Stimulated activated CD8-positive, alpha-beta memory T cell treated with anti-CD3 and anti-CD28 coated beads, Interleukin-7, amount 100 ng/mL, for 48 hours (primary cell): Measurements from ENCODE around the gene TRIM9.
A peak's percentile ranks its signal among the peaks of the same experiment; 100 is the strongest.

Experiments used
- DNase-seq, 2 donors: peaks; one replicate each; pipeline ENCODE4 v3.0.0-alpha.2; 2020; ENCODE audit warnings: low read depth in 1 of 2; ENCODE audit errors: extremely low read depth in 1 of 2

TRIM9 gene

GRCh38 chr14:51094901-51095853, at the start of gene TRIM9:
Gene TRIM9 (minus strand): TSS chr14:51095105. CDS start chr14:51094939, 166 bp downstream.
- DNase-seq, result peak; percentile 85 to 90

- DNase-seq, result no peak
Observed at GRCh38 chr14:51140856-51141255, 46.0 kb upstream of the TRIM9 start.

GRCh38 chr14:51140338-51140737, 45.4 kb upstream of the TRIM9 start:
- no peak for DNase-seq

- no peak for DNase-seq
Observed at GRCh38 chr14:51139121-51139681, 44.3 kb upstream of the TRIM9 start.

GRCh38 chr14:51138404-51139103, 43.6 kb upstream of the TRIM9 start:
- no peak for DNase-seq

DNA sequence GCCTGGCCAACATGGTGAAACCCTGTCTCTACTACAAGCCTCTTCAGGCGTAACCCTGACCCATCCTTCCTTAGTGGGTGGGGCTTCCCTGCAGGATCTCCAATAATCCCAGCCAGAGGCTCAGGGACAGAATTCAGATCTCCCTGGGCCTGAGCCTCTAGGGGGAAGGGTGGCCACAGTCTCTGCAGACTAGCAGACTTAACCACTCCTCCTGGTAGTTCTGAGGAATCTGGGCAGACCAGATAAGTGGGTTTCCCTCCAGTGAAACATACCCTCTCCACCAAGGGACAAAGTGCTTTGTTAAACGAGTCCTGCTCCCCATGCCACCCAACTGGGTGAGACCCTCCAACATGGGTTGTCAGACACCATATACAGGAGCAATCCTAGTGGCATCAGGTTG, 36.6 kb upstream of the TRIM9 start:
- DNase-seq, result no peak

- DNase-seq, result no peak
Observed at GRCh38 chr14:51129130-51129529, 34.2 kb upstream of the TRIM9 start.

DNA sequence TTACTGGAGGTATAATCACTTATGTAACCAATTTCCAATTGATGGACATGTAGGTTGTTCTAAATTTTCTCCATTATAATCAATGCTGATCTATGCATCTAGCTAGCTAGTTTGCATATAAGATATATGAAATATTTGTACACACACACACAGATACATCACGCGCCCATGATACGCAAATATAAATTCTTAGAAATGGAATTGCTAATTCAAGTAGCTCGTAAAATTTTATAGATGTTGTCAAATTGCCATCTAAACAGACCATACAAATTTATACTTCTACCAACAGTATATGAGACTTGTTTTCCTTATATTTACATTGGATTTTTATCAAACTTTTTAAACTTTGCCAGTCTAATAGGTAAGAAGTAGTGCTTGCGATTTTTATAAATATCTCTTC, 29.1 kb upstream of the TRIM9 start:
- DNase-seq, result no peak

GRCh38 chr14:51121096-51121495, 26.2 kb upstream of the TRIM9 start:
- no peak for DNase-seq

DNA sequence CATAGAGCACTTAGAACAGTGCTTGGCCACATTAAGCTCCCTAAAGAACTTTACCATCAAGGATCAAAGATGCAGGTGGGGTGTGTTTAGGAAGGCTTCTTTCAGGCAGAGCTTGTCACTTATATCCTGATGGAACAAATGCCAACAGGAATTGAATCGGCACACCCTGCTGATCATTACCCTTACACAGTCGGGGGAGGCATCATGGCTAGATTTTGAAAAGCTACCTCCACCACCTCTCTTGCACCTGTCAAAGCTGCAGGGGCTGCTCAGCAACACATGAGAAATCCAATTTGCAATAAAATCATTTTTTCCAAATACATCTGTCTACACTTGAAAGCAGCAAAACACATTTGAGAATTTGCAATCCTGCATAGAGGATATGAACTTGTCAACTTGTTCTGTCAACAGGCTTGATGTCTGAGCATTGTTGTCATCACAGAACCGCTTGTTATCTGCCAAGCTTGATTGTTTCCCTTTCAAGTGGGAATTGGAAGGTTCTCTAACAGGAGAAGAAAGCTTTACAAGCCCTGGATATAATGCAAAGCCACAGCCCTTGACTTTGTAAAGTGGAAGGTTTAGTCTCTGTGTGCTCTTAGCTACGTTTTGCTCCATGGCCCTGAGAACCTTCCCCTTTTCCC, 24.6 kb upstream of the TRIM9 start:
- no peak for DNase-seq

- DNase-seq, result no peak
Observed at GRCh38 chr14:51118993-51119392, 24.1 kb upstream of the TRIM9 start.

- no peak for DNase-seq
Observed at GRCh38 chr14:51117593-51117992, 22.7 kb upstream of the TRIM9 start.

DNA sequence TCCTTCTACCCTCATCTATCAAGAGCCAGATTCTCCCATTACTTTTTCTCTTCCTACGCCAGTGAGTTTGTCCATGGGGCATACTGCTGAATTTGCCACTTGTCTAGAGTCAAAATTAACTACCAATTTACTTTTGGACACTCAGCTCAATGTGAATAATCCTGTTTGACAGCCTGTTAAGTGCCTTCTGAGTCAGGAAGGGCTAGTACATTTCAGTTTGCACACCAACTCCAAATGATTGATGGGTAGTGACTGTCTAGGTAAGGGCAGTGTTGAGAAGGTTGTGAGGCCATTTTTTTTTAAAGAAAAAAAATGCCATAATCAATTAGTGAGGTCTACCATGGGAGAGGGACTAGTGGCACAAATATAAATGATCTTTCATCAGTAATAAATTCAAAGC, 21.8 kb upstream of the TRIM9 start:
- no peak for DNase-seq

DNA sequence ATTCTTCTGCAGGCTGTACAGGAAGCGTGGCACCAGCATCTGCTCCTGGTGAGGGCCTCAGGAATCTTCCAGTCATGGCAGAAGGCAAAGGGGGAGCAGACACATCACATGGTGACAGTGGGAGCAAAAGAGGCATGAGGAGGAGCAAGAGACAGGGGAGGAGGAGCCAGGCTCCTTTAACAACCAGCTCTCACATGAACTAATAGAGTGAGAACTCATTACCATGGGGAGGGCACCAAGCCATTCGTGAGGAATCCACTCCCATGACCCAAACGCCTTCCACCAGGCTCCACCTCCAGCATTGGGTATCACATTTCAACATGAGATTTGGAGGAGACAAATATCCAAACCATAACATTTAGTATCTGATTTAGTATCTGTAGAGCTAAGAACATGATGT, 14.7 kb upstream of the TRIM9 start:
- DNase-seq, result no peak

- DNase-seq, result no peak
Observed at GRCh38 chr14:51107801-51108200, 12.9 kb upstream of the TRIM9 start.

DNA sequence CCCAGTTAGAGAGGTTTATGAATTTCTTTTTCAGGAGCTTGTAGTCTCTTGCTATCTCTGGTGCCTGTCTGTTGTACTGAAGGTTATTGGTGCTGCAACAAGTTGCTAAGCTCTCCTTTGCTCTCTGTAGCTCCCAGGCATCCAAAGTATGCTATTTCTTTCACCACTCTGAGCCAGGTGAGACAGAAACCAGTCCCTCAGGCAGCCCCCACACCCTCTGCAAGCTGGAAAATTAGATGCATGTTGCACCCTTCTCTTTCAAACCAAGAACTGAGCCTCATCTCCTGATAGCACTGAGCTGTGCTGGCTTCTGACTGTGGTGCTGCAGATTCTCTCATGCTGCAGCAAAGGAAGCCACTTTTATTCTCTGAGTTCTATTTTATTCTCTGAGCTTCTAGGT, 9.6 kb upstream of the TRIM9 start:
- DNase-seq, result no peak

DNA sequence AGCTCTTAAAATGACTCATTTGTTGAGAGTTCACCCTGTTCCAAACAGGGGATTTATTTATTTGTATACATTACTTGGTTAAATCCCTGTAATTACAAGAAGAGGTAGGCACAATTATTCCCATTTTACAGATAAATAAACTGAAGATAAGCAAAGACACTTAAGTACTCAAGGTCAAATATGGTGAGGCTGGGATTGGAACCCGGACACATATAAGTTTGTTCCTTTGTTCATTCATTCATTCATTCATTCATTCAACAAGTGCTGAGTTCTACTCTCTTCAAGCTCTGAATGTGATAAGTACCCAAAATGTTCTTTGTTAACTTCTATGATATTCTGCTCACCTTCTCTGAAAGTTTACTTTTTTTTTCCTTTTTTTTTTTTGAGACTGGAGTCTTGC, 2.4 kb upstream of the TRIM9 start:
- DNase-seq, result no peak

DNA sequence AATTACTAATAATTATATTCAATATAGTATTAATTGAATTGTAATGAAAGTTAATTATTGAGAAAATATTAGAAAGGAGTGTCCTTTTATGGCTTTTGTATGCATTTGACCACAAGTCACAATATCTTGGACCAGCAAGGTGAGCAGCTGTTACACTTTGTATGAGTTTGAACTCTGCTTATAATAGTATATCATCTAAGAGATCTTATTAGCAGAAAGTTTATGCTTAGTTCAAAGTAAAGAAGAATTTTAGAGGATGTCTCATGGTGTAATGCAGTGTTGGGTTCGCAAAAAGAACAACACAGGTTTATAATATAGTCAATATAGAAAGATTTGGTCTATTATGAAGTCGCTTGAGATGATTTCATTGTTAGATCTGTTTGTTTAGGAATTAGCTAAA, 2.0 kb upstream of the TRIM9 start:
- DNase-seq, result no peak

DNA sequence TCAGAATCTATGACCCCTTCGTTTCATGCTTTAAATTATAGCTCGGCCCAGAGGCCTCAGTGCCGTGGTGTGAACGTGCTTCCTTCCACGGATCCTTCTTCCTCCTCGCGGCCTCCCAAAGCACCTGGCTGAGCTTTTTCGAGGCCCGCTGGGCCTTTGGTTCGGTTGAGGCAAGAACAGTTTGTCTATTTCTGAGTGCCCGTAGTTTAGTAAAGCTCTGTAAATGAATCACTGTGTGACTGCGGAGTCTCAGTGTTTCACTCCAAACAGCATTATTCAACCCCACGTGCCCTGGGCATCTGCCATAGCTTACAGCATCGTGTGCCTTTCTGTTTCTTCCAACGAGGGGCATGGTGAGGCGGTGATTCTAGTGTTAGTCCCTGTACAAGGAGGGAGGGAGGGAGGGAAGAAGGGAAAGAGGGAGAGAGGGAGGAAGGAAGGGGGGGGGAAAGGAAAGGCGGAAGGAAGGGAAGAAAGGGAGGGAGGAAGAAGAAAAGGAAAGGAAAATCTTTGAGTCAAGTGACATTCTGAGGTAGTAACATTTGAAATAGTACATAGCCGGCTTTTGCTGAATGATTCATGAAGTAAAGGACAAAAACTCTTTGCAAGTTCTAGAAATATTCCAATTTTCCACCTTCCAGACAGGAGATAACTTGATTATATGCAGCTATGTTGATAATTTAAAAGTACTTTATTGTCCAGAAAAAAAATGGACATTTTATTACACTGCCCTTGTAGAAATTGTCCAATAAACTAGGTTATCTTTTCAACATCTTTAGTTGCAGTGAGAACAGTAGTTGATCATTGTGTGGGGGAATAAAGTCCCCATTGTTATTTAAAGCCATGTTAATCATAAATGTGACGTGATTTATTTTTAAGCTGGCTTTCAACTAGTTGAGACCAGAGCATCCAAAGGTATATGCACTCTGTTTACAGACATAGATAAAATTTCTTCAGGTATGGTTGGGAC, 1.2 kb upstream of the TRIM9 start:
- DNase-seq, result peak; percentile 2 to 13

- peak in 1 of 2 donors; percentile 1 for DNase-seq
Observed at GRCh38 chr14:51094282-51094821, 553 bp downstream of the TRIM9 start.
